HG03439 (cell line): ENCODE data around the gene USP7.
A peak's percentile ranks its signal among the peaks of the same experiment; 100 is the strongest.
"Not testable (repeated sequence)": the region's sequence is repeated elsewhere in the genome, so short reads cannot be mapped to it uniquely, and the experiment has no call there.

Source experiments
- ATAC-seq: cut with Tn5 transposase; IDR thresholded peaks from one replicate; pipeline ENCODE4 v1.9.1; 2021; ENCODE audit warnings: mild to moderate bottlenecking, moderate library complexity; ENCODE audit not compliant: unreplicated experiment

Gene USP7

DNA sequence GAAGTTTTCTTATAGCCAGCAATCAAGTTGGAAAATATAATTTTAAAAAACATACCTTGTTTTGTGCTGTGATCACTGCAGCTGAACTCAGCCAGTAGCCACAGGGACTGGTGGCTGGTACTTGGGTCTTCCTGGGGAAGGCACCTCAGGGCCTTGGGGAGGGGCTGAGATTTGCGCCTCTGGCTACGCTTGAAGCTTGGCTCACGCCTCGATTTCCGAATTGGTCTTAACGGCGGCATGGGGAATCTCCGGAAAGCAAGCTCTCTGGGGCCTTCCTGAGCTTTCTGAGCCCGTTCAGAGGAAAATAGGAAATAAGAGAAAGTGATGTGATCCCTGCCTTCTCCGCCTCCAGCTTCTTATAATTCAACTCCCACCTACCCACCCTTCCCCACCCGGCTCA is 11.3 kb upstream of the USP7 start:
- no peak for ATAC-seq

DNA sequence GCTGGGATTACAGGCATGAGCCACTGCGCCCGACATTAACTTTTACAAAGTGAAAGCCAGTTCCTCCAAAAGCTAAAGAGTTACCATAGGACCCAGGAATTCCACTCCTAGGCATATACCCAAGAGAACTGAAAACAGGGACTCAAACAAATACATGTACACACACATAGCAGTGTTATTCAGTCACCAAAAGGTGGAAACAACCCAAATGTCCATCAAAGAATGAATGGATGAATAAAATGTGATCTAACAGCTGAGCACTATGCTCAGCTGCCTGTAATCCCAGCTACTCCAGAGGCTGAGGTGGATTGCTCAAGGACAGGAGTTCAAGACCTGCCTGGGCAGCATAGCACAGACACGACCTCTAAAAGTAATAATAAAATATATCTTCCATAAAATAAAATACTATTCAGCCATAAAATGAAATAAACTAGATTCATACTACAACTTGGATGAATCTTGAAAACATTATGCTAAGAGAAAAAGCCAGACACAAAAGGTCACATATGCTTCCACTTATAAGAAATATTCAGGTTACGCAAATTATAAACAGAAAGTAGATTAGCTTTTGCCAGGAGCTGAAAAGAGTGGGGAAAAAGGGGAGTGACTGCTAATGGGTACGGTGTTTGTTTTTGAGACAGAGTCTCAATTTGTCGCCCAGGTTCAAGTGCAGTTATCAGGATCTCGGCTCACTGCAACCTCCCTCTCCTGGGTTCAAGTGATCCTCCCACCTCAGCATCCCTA is 9.3 kb upstream of the USP7 start:
- ATAC-seq: no peak

- no peak for ATAC-seq
These were observed 7.7 kb upstream of the USP7 start for GRCh38 chr16:8971416-8971815.

GRCh38 chr16:8969202-8969897 is 5.6 kb upstream of the USP7 start:
- not testable (repeated sequence) for ATAC-seq

GRCh38 chr16:8968054-8968453 is 4.3 kb upstream of the USP7 start:
- ATAC-seq: not testable (repeated sequence)

DNA sequence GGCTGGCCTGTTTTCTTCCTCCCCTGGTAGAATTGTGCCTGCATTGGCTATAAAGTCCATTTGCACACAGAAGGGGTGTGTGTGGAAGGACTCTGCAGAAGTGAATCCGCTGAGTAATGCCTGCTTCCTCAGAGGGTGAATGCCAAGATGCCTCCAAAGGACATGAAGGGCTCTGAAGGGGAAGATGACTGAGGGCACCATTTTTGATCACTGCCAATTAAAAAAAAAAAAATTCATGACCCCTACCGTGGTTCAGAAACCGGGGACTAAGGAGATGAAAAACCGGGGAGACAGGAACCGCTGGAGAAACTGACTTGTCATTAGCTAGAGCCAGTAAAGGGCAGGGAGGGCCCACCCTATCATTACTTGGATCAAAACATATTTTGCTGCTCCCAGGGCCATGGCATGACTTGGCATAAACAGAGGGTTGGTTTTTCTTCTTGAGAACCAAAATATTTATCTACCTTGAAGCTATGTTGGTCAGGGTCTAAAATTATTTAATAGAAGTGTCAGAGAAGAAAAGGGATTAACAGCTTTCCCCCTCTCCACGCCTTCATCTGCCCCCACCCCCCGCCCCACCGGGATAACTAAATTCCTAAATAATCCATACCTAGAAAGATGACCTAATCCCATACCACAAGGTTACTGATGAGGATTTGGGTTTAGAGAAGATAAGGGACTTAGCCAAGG is 3.6 kb upstream of the USP7 start:
- ATAC-seq: no peak

GRCh38 chr16:8966817-8967131 is 3.1 kb upstream of the USP7 start:
- no peak for ATAC-seq

- no peak for ATAC-seq
These were observed 756 bp upstream of the USP7 start for GRCh38 chr16:8964462-8964861.

- peak; percentile 9 for ATAC-seq
These were observed 491 bp downstream of the USP7 start for GRCh38 chr16:8963010-8963820.

DNA sequence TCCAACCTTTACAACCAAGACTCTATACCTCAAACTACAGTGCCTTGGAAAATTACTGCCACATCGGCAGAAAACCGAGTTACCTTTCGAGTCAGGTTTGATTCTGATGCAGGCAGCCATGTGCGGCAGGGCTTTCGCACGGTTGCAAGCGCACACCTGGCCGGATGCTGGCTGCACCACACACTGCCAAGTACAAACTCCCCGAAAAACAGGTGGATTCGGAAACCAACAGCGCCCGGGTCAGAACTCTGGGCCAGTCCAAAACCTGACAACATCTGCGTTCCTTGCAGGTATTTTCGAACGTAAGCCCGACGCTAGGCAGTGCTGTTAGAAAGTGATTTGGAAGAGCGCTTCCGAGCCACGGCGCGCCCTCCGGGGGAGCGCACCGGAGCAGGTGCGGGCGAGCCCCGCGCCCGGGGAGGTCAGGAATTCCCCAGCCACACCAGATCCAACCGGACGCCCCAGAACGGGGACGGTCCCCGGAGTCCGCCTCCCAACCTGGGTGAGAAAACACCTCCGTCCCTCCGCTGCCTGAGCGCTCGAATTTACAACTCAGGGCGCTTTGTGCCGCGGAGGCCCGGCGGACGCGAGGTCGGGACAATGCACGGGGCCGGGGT is 1.2 kb downstream of the USP7 start:
- ATAC-seq: peak; percentile 30

DNA sequence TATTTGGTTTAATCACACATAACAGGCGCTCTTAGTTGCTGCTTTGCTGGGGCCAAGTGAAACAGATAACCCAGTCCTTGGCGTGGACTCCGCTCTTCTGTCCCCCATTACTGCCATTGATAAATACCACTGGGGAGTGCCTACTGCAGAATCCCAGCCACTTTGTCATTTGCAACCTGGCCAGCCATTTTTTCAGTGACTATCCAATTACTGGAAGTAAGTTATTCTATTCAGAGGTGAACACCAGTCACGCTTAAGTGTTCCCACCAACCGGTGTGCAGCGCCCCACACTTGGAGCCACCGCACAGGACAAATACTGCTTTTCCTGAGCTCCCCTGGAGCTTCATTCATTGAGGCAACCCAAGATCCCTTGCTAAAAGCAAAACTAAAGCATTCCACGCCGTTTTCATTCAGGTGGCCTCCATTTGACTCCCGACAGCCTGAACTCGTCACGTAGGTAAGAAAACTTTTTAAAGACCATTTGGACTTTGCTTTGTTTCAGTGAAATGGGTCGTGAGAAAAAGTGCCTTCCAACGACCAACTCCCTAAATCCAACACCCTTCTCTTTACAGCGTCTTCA is 1.8 kb downstream of the USP7 start:
- ATAC-seq: no peak

DNA sequence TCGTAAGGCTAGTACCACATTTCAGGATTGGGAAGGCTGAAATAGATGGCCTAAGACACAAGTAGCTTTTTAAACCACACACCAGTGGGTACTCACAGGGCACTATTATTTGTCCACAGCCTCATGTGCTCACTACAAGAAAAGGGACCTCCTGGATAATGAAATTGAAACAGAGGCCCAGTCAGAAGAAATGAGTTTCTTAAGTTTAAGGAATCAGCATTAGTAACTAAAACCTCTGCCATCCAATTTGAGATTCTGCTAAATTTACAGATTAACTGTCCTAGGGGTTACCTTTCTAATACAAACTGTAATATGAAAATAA is 3.0 kb downstream of the USP7 start:
- ATAC-seq: no peak

GRCh38 chr16:8959921-8960787 is 3.6 kb downstream of the USP7 start:
- ATAC-seq: no peak

GRCh38 chr16:8958344-8959167 is 5.2 kb downstream of the USP7 start:
- no peak for ATAC-seq

- ATAC-seq: no peak
These were observed 6.1 kb downstream of the USP7 start for GRCh38 chr16:8957509-8958157.

GRCh38 chr16:8957063-8957397 is 6.7 kb downstream of the USP7 start:
- ATAC-seq: no peak

DNA sequence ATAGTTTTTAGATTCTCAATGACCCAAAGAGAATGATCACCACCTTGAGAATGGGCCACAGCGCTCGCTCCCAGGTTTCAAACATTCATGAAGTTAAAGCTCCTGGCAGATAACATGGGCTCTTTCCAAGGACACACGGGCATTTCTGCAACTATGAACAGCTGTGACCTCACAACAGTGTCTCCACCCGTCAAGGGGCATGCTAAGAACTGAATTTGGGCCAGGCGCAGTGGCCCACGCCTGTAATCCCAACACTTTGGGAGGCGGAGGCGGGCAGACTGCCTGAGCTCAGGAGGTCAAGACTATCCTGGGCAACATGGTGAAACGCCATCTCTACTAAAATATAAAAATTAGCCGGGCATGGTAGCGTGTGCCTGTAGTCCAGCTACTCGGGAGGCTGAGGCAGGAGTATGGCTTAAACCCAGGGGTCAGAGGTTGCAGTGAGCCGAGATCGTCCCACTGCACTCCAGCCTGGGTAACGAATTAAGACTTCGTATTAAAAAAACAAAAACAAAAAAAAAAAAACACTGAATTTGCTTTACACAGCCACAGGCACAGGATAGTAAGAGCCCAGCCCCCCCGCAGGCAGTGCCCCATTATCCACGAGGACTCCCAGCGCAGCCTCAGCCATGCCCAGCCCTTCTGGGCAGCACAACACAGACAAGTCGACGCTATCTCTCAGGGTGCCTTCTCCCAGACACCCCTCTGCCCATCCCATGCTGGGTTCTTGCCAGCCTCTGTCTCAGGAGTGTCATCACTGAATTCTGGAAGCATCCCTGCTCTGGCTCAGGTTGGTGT is 7.2 kb downstream of the USP7 start:
- ATAC-seq: no peak

- no peak for ATAC-seq
These were observed 7.9 kb downstream of the USP7 start for GRCh38 chr16:8955828-8956227.
